Measurements from ENCODE around the gene MTUS2.

GRCh38 chr13:29319451-29319850 lies 499.3 kb downstream of the MTUS2 start:
- no peak for TF ChIP-seq POLR2AphosphoS5 (IDR thresholded peaks at IDR 0.05)
- no peak for TF ChIP-seq CTCF (IDR thresholded peaks at IDR 0.05 in 8 of 11, conservative IDR thresholded peaks at IDR 0.05 in 3 of 11)
- no peak for TF ChIP-seq POLR2A (IDR thresholded peaks at IDR 0.05)
